Measurements from ENCODE around the gene DDX27. TPM values are rescaled to one million over a fixed set of nuclear protein-coding genes. Genes with fewer than 3 reads are reported as not detected.

DDX27 gene
- total and polyA plus RNA-seq, 2 of the 13 experiments (the other 11 are each of a cell fraction or from before 2014, with no cell fraction given) = 42.6 to 72.8 TPM

GRCh38 chr20:49286689-49287551 is 67.7 kb downstream of the DDX27 start (continued):
- TF ChIP-seq ZNF362 (CRISPR knock-in tag; IDR thresholded peaks at IDR 0.05; ENCODE audit: borderline replicate concordance) (no peak), ZNF713 (CRISPR knock-in tag; IDR thresholded peaks at IDR 0.05) (no peak), TFDP2 (CRISPR knock-in tag; IDR thresholded peaks at IDR 0.05) (no peak), ZNF646 (CRISPR knock-in tag; IDR thresholded peaks at IDR 0.05) (0 out of 2 replicates have a peak, but pooled peaks have one; percentile 16), NONO (IDR thresholded peaks at IDR 0.05) (no peak), NONO (CRISPR knock-in tag; conservative IDR thresholded peaks at IDR 0.05) (0 out of 2 replicates have a peak, but pooled peaks have one; percentile 44), ZNF563 (CRISPR knock-in tag; IDR thresholded peaks at IDR 0.05) (no peak), HOXA5 (CRISPR knock-in tag; IDR thresholded peaks at IDR 0.05) (no peak), ZBTB43 (CRISPR knock-in tag; conservative IDR thresholded peaks at IDR 0.05) (no peak), THRA (CRISPR knock-in tag; IDR thresholded peaks at IDR 0.05; ENCODE audit: borderline replicate concordance) (no peak), ZNF446 (CRISPR knock-in tag; IDR thresholded peaks at IDR 0.05) (peak; percentile 77; the same call in 1 of the 2 replicates), SSRP1 (CRISPR knock-in tag; IDR thresholded peaks at IDR 0.05) (0 out of 2 replicates have a peak, but pooled peaks have one; percentile 79), ZNF160 (CRISPR knock-in tag; IDR thresholded peaks at IDR 0.05) (no peak), ZNF550 (CRISPR knock-in tag; IDR thresholded peaks at IDR 0.05; ENCODE audit: borderline replicate concordance) (no peak), CEBPG (CRISPR knock-in tag; IDR thresholded peaks at IDR 0.05) (no peak), ZNF614 (CRISPR knock-in tag; IDR thresholded peaks at IDR 0.05; ENCODE audit: borderline replicate concordance) (no peak), HOXA9 (CRISPR knock-in tag; IDR thresholded peaks at IDR 0.05; ENCODE audit: borderline replicate concordance) (no peak)
